ENCODE results near the gene RPL37A.

DNA sequence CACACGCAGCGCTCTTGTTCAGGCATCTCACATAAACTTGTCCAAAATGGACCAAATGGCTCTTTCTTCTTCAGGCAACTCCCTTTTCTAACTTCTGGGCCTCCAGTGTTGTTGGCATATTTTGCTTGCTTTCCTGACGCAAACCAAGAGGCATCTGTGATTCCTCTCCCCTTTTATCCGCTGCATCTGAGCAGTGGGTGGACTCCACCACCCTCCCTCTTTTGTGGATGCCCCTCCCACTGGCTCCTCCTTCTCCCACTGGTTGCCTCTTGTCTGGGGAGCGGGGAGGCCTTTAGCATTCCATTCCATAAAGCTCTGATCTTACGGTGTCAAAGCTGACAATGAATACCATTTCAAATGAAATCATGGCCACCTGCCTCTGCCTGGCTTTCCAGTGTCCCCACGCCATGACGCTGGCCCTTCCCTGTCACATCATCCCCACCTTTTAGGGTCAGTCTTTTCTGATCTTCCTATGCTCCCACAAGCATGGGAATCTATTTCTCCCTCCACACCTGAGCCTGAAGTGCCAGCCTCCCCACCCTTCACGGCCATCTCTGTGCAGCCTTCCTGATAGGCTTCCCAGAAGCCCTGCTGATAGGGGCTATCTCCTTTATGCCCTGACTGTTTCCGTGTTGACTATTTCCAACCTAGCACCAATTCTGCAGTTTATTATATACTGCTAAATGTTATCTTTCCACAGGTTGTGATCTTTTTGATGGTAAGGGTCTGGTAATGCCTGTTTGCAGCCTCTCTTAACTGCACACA, 51.5 kb downstream of the RPL37A start:
- TF ChIP-seq, protein P1, sequence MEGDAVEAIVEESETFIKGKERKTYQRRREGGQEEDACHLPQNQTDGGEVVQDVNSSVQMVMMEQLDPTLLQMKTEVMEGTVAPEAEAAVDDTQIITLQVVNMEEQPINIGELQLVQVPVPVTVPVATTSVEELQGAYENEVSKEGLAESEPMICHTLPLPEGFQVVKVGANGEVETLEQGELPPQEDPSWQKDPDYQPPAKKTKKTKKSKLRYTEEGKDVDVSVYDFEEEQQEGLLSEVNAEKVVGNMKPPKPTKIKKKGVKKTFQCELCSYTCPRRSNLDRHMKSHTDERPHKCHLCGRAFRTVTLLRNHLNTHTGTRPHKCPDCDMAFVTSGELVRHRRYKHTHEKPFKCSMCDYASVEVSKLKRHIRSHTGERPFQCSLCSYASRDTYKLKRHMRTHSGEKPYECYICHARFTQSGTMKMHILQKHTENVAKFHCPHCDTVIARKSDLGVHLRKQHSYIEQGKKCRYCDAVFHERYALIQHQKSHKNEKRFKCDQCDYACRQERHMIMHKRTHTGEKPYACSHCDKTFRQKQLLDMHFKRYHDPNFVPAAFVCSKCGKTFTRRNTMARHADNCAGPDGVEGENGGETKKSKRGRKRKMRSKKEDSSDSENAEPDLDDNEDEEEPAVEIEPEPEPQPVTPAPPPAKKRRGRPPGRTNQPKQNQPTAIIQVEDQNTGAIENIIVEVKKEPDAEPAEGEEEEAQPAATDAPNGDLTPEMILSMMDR (conservative IDR thresholded peaks at IDR 0.05; ENCODE audit: low read depth, low read length) = no peak
- no peak for TF ChIP-seq MXI1 (IDR thresholded peaks at IDR 0.05; ENCODE audit: borderline replicate concordance, low read depth, low read length)
- no peak for TF ChIP-seq MAFK (IDR thresholded peaks at IDR 0.05; ENCODE audit: low read depth, low read length)
- no peak for TF ChIP-seq POLR2A (IDR thresholded peaks at IDR 0.05; ENCODE audit: low read depth, low read length)
- no peak for TF ChIP-seq MAZ (IDR thresholded peaks at IDR 0.05; ENCODE audit: borderline replicate concordance, low read depth, low read length)
- no peak for TF ChIP-seq RFX5 (IDR thresholded peaks at IDR 0.05; ENCODE audit: low read depth, low read length)
- no peak for TF ChIP-seq RCOR1 (IDR thresholded peaks at IDR 0.05; ENCODE audit: insufficient replicate concordance, low read length)
- TF ChIP-seq, protein P2, sequence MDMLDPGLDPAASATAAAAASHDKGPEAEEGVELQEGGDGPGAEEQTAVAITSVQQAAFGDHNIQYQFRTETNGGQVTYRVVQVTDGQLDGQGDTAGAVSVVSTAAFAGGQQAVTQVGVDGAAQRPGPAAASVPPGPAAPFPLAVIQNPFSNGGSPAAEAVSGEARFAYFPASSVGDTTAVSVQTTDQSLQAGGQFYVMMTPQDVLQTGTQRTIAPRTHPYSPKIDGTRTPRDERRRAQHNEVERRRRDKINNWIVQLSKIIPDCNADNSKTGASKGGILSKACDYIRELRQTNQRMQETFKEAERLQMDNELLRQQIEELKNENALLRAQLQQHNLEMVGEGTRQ (IDR thresholded peaks at IDR 0.05; ENCODE audit: low read depth, low read length) = no peak
- TF ChIP-seq BHLHE40 (IDR thresholded peaks at IDR 0.05; ENCODE audit: low read depth, low read length) = no peak
- no peak for TF ChIP-seq CHD1 (IDR thresholded peaks at IDR 0.05; ENCODE audit: low read depth, low read length)
- no peak for TF ChIP-seq CEBPB (IDR thresholded peaks at IDR 0.05; ENCODE audit: low read depth, low read length)

All from IMR-90 (cell line).